Natural killer cell (primary cell): ENCODE measurements around the gene ENAH. TPM values are rescaled to one million over a fixed set of nuclear protein-coding genes. Genes with fewer than 3 reads are reported as not detected.

Experiments used
- ATAC-seq, 3 donors: fragments of 150-1000 bp in 2 of 3; fragments of 200-7000 bp in 1 of 3; cut with Tn5 transposase; 1 replicate in 1 of 3; 2 replicates in 2 of 3; pipeline ENCODE4 v1.10.0; 2021; ENCODE audit warnings: mild to moderate bottlenecking in 2 of 3, moderate library complexity in 2 of 3
- DNase-seq, 2 donors: peaks; one replicate each; pipeline versions ENCODE4 v3.0.0 to v3.0.0-alpha.2; 2013 to 2021; ENCODE audit warnings: mixed read lengths in 1 of 2
- H3K27ac ChIP-seq: one replicate; pipeline ENCODE4 v1.5.1; 2013; ENCODE audit warnings: mild to moderate bottlenecking, low read length
- H3K27me3 ChIP-seq: one replicate; pipeline ENCODE4 v1.6.1; 2013; ENCODE audit warnings: low read length; ENCODE audit not compliant: control insufficient read depth, insufficient read depth
- H3K36me3 ChIP-seq: one replicate; pipeline ENCODE4 v1.6.1; 2013; ENCODE audit warnings: low read length; ENCODE audit not compliant: control insufficient read depth, insufficient read depth
- H3K4me1 ChIP-seq: one replicate; pipeline ENCODE4 v1.6.1; 2013; ENCODE audit warnings: low read length; ENCODE audit not compliant: control insufficient read depth, insufficient read depth
- H3K4me3 ChIP-seq: one replicate; pipeline ENCODE4 v1.5.1; 2013; ENCODE audit warnings: low read length
- H3K9me3 ChIP-seq: one replicate; pipeline ENCODE4 v1.6.1; 2013; ENCODE audit warnings: low read length; ENCODE audit not compliant: control insufficient read depth, insufficient read depth
- H3K27ac Mint-ChIP-seq, 2 donors: one replicate each; pipeline ENCODE4 v1.8.0; 2022; ENCODE audit warnings: mild to moderate bottlenecking in 2 of 2, mixed read lengths in 2 of 2, moderate library complexity in 1 of 2
- H3K27me3 Mint-ChIP-seq, 2 donors: one replicate each; pipeline ENCODE4 v1.8.0; 2022; ENCODE audit warnings: low read depth in 2 of 2, mixed read lengths in 2 of 2
- H3K36me3 Mint-ChIP-seq: one replicate; pipeline ENCODE4 v1.8.0; 2022; ENCODE audit warnings: mixed read lengths
- H3K4me1 Mint-ChIP-seq, 2 donors: one replicate each; pipeline ENCODE4 v1.8.0; 2022; ENCODE audit warnings: mixed read lengths in 2 of 2
- H3K4me3 Mint-ChIP-seq: one replicate; pipeline ENCODE4 v1.8.0; 2022; ENCODE audit warnings: mild to moderate bottlenecking, moderate library complexity, mixed read lengths
- H3K9me3 Mint-ChIP-seq, 2 donors: one replicate each; pipeline ENCODE4 v1.8.0; 2022; ENCODE audit warnings: mixed read lengths in 2 of 2
- CTCF ChIP-seq: fragments of 200-600 bp; IDR thresholded peaks from one replicate; pipeline ENCODE4 v1.8.0; 2022; ENCODE audit warnings: antibody characterized with exemption
- WGBS: methylation state at CpG from one replicate; pipeline ENCODE4 v1.1.7; 2013; ENCODE audit warnings: missing lambda C conversion rate; ENCODE audit not compliant: insufficient coverage; 5-methylcytosine and 5-hydroxymethylcytosine counted together
- intact Hi-C: fragments of 100-400 bp; cut with micrococcal nuclease; formaldehyde crosslinking; loops from one replicate; pipeline ENCODE4 v1.14.2; 2022
- total RNA-seq, 4 donors: library from RNA; stranded (reverse); fragments of 120-200 nt in 1 of 4; gene quantifications; one replicate each; pipeline versions ENCODE4 v1.2.3 to v1.2.4, GENCODE V29; 2013 to 2022

The ENAH gene
- total RNA-seq, 3 donors from 2014 or later (not counting 1 experiment from before 2014, with no cell fraction given) = not detected

GRCh38 chr1:225462429-225462713, 190.6 kb downstream of the ENAH start:
- no peaks in the 10 kb centered on the region for H3K9me3 ChIP-seq
- TF ChIP-seq CTCF = no peak
- Mint-ChIP-seq H3K4me1 (peaks cover 78 to 96% of the 10 kb centered on the region in 2 donors), H3K27me3 (no peaks in the 10 kb centered on the region), H3K36me3 (no peaks in the 10 kb centered on the region), H3K4me3 (peak overlapping the region; percentile 59), H3K9me3 (no peaks in the 10 kb centered on the region), H3K27ac (peak overlapping the region; percentile 92 to 96)
- WGBS = 94% methylated on average over 5 of the region's 5 CpGs
- no peak overlapping the region for H3K4me3 ChIP-seq
- DNase-seq (no peak), ATAC-seq (no peak)
- intact Hi-C loops = loop anchor here (5.0 to 10.0 kb wide), 2 partner anchors 600 to 722 kb away; partner anchors contain the start of genes ACBD3 and H3-3A
- no peaks in the 10 kb centered on the region for H3K27me3 ChIP-seq
- H3K4me1 ChIP-seq = peaks cover 74% of the 10 kb centered on the region
- H3K36me3 ChIP-seq = no peaks in the 10 kb centered on the region
- H3K27ac ChIP-seq = peak overlapping the region; percentile 82

- Mint-ChIP-seq H3K27me3 (no peaks in the 10 kb centered on the region), H3K27ac (peak overlapping the region; percentile 92 to 96), H3K4me1 (peaks cover 76 to 94% of the 10 kb centered on the region in 2 donors), H3K36me3 (no peaks in the 10 kb centered on the region), H3K9me3 (no peaks in the 10 kb centered on the region), H3K4me3 (peak overlapping the region; percentile 81)
- ATAC-seq = no peak
- intact Hi-C loops = loop anchor here (5.0 to 10.0 kb wide), 2 partner anchors 601 to 723 kb away; partner anchors contain the start of genes ACBD3 and H3-3A
- H3K9me3 ChIP-seq = no peaks in the 10 kb centered on the region
- H3K27me3 ChIP-seq = no peaks in the 10 kb centered on the region
- DNase-seq = no peak
- peaks cover 68% of the 10 kb centered on the region for H3K4me1 ChIP-seq
- H3K27ac ChIP-seq = peak overlapping the region; percentile 82
- H3K4me3 ChIP-seq = no peak overlapping the region
- H3K36me3 ChIP-seq = no peaks in the 10 kb centered on the region
- 89% methylated on average over 19 of the region's 19 CpGs for WGBS
- TF ChIP-seq CTCF = no peak
Measured at GRCh38 chr1:225461533-225462428, 191.1 kb downstream of the ENAH start.

GRCh38 chr1:225460737-225461532, 192.0 kb downstream of the ENAH start:
- peaks cover 62% of the 10 kb centered on the region for H3K4me1 ChIP-seq

More at GRCh38 chr1:225460737-225461532, 192.0 kb downstream of the ENAH start:
- 64% methylated on average over 6 of the region's 8 CpGs for WGBS
- Histone ChIP-seq H3K27me3 (no peaks in the 10 kb centered on the region), H3K4me3 (no peak overlapping the region), H3K27ac (peak overlapping the region; percentile 82), H3K36me3 (no peaks in the 10 kb centered on the region), H3K9me3 (no peaks in the 10 kb centered on the region)
- H3K4me1 Mint-ChIP-seq = peaks cover 70 to 86% of the 10 kb centered on the region in 2 donors
- intact Hi-C loops = loop anchor here (1.0 to 10.0 kb wide), 4 partner anchors 16 to 724 kb away; partner anchors contain the start of genes ACBD3, H3-3A and LBR
- DNase-seq (peak; percentile 71 to 81), ATAC-seq (peak; percentile 89 to 95 (median 89))
- TF ChIP-seq CTCF = no peak
- no peaks in the 10 kb centered on the region for H3K36me3 Mint-ChIP-seq
- peak overlapping the region; percentile 92 to 96 for H3K27ac Mint-ChIP-seq
- H3K4me3 Mint-ChIP-seq = peak overlapping the region; percentile 81
- H3K9me3 Mint-ChIP-seq = no peaks in the 10 kb centered on the region
- no peaks in the 10 kb centered on the region for H3K27me3 Mint-ChIP-seq
